Measurements from ENCODE around the gene STK33. TPM values are rescaled to one million over a fixed set of nuclear protein-coding genes. Genes with fewer than 3 reads are reported as not detected.

Gene STK33
- polyA plus RNA-seq, 1 donor from 2014 or later: 13.9 TPM

DNA sequence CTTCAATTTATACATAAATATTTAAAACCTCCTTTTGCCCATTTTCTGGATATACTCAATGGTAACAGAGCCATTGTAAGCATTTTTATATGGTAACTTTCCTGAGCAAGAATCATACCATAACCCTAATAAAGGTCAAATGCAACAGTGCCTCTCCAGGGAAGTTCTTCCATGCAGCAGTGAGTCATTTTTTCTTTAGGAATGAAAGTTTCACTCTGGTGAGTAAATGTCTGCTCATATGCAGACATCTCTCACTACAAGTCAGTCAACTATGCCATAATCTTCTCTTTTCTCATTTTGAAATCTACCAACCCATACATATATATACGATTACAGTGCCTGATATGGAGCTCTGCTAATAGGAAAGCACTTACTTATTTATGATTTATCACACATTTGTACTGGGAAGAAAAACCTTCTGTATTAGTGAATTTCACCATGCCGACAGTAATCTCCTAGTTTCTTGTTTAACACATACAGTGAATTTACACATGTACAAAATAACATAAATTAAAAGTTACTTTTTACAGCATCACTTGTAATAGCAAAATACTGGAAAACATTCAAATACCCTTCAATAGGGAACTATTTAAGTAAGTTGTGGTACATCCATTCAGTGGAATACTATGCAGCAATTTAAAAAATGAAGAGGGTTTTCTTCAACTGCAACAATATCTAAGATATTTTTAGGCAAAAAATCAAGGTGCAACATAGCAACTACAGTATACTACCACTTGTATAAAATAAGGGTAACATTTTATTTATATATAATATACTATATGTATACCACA is 16.0 kb downstream of the STK33 start:
- Histone ChIP-seq H3K27ac (ENCODE audit: low read length) (no peak overlapping the region), H4K20me1 (ENCODE audit: insufficient read depth) (no peaks in the 10 kb centered on the region), H3K79me2 (replicated peaks; ENCODE audit: insufficient read depth, low read length) (peaks cover 4% of the 10 kb centered on the region), H3K27me3 (ENCODE audit: insufficient read depth, low read depth, low read length) (no peaks in the 10 kb centered on the region), H3K9me3 (ENCODE audit: low read length) (no peaks in the 10 kb centered on the region), H2AFZ (ENCODE audit: low read depth, low read length) (no peak overlapping the region), H3K4me3 (ENCODE audit: low read length) (no peak overlapping the region), H3K4me2 (ENCODE audit: low read length) (no peak overlapping the region), H3K9me2 (ENCODE audit: insufficient read depth, low read length) (no peaks in the 10 kb centered on the region), H3F3A (ENCODE audit: insufficient read depth, low read length, poor library complexity, severe bottlenecking) (no peaks in the 10 kb centered on the region), H3K36me3 (ENCODE audit: insufficient read depth, low read length) (no peaks in the 10 kb centered on the region), H3K9ac (ENCODE audit: low read length) (no peak overlapping the region)
- TF ChIP-seq TAF1 (IDR thresholded peaks at IDR 0.05; ENCODE audit: low read depth): no peak
- no peak for TF ChIP-seq MXI1 (conservative IDR thresholded peaks at IDR 0.05; ENCODE audit: poor library complexity, severe bottlenecking)
- TF ChIP-seq EP300 (conservative IDR thresholded peaks at IDR 0.05; ENCODE audit: poor library complexity, severe bottlenecking): no peak
- no peak for TF ChIP-seq CTCF (IDR thresholded peaks at IDR 0.05; ENCODE audit: poor library complexity, severe bottlenecking)
- TF ChIP-seq EZH2 (IDR thresholded peaks at IDR 0.05; ENCODE audit: borderline replicate concordance, insufficient read depth, low read length, poor library complexity, severe bottlenecking): no peak
- no peak for TF ChIP-seq POLR2AphosphoS5 (IDR thresholded peaks at IDR 0.05)
- no peak for TF ChIP-seq REST (IDR thresholded peaks at IDR 0.05; ENCODE audit: borderline replicate concordance)
- no peak for TF ChIP-seq SMC3 (conservative IDR thresholded peaks at IDR 0.05; ENCODE audit: poor library complexity)
- TF ChIP-seq RAD21 (conservative IDR thresholded peaks at IDR 0.05): no peak

GRCh38 chr11:8574798-8575197 is 19.2 kb downstream of the STK33 start:
- H2AFZ ChIP-seq (ENCODE audit: low read depth, low read length): no peak overlapping the region
- no peaks in the 10 kb centered on the region for H3K79me2 ChIP-seq (replicated peaks; ENCODE audit: insufficient read depth, low read length)
- TF ChIP-seq EP300 (conservative IDR thresholded peaks at IDR 0.05; ENCODE audit: poor library complexity, severe bottlenecking): no peak
- no peak for TF ChIP-seq REST (IDR thresholded peaks at IDR 0.05; ENCODE audit: borderline replicate concordance)
- TF ChIP-seq EZH2 (IDR thresholded peaks at IDR 0.05; ENCODE audit: borderline replicate concordance, insufficient read depth, low read length, poor library complexity, severe bottlenecking): no peak
- no peak for TF ChIP-seq MXI1 (conservative IDR thresholded peaks at IDR 0.05; ENCODE audit: poor library complexity, severe bottlenecking)
- TF ChIP-seq SMC3 (conservative IDR thresholded peaks at IDR 0.05; ENCODE audit: poor library complexity): no peak
- TF ChIP-seq CTCF (IDR thresholded peaks at IDR 0.05; ENCODE audit: poor library complexity, severe bottlenecking): no peak
- no peak for TF ChIP-seq RAD21 (conservative IDR thresholded peaks at IDR 0.05)
- no peak for TF ChIP-seq TAF1 (IDR thresholded peaks at IDR 0.05; ENCODE audit: low read depth)
- no peak for TF ChIP-seq POLR2AphosphoS5 (IDR thresholded peaks at IDR 0.05)

More at GRCh38 chr11:8574798-8575197, 19.2 kb downstream of the STK33 start:
- Histone ChIP-seq H3K4me2 (ENCODE audit: low read length) (no peak overlapping the region), H3K9ac (ENCODE audit: low read length) (no peak overlapping the region), H3F3A (ENCODE audit: insufficient read depth, low read length, poor library complexity, severe bottlenecking) (no peaks in the 10 kb centered on the region), H3K9me3 (ENCODE audit: low read length) (no peaks in the 10 kb centered on the region), H3K4me3 (ENCODE audit: low read length) (no peak overlapping the region), H3K36me3 (ENCODE audit: insufficient read depth, low read length) (no peaks in the 10 kb centered on the region), H4K20me1 (ENCODE audit: insufficient read depth) (no peaks in the 10 kb centered on the region), H3K9me2 (ENCODE audit: insufficient read depth, low read length) (no peaks in the 10 kb centered on the region), H3K27ac (ENCODE audit: low read length) (no peak overlapping the region), H3K27me3 (ENCODE audit: insufficient read depth, low read depth, low read length) (no peaks in the 10 kb centered on the region)

All from neural cell (in vitro differentiated cells).